ENCODE measurements around the gene GRAMD1B. TPM values are rescaled to one million over a fixed set of nuclear protein-coding genes. Genes with fewer than 3 reads are reported as not detected.
A peak's percentile ranks its signal among the peaks of the same experiment; 100 is the strongest.

The GRAMD1B gene
- total RNA-seq, 4 donors from 2014 or later = 0.30 to 1.5 (median 0.68) TPM

- WGBS, 2 donors = 80 to 85% methylated on average over 11 of the region's 11 CpGs
- intact Hi-C loops (cut with DNase I; ENCODE audit: low total_unique reads) = loop anchor here (10.0 kb wide), 1 partner anchor 176 kb away; no protein-coding TSS in a partner anchor
- DNase-seq (ENCODE audit: low spot score in 2 of 2) = no peak
- no peak overlapping the region for H3K4me3 ChIP-seq (ENCODE audit: low read depth, poor library complexity, severe bottlenecking)
- TF ChIP-seq CTCF (IDR thresholded peaks at IDR 0.05) (no peak), POLR2A (IDR thresholded peaks at IDR 0.05) (no peak)
These were observed 50.8 kb downstream of the GRAMD1B start for GRCh38 chr11:123480882-123481281.

- no peak overlapping the region for H3K4me3 ChIP-seq (ENCODE audit: low read depth, poor library complexity, severe bottlenecking)
- TF ChIP-seq CTCF (IDR thresholded peaks at IDR 0.05) (no peak), POLR2A (IDR thresholded peaks at IDR 0.05) (no peak)
- intact Hi-C loops (cut with DNase I; ENCODE audit: low total_unique reads) = loop anchor here (10.0 kb wide), 1 partner anchor 177 kb away; no protein-coding TSS in a partner anchor
- WGBS, 2 donors = 68 to 84% methylated on average over 3 of the region's 3 CpGs
- DNase-seq (ENCODE audit: low spot score in 2 of 2) = no peak
These were observed 51.6 kb downstream of the GRAMD1B start for GRCh38 chr11:123481640-123482039.

GRCh38 chr11:123482218-123482617 is 52.1 kb downstream of the GRAMD1B start:
- DNase-seq (ENCODE audit: low spot score in 2 of 2) = no peak
- TF ChIP-seq CTCF (IDR thresholded peaks at IDR 0.05) (no peak), POLR2A (IDR thresholded peaks at IDR 0.05) (no peak)
- H3K4me3 ChIP-seq (ENCODE audit: low read depth, poor library complexity, severe bottlenecking) = no peak overlapping the region
- WGBS, 2 donors = 70 to 77% methylated on average over 6 of the region's 6 CpGs
- intact Hi-C loops (cut with DNase I; ENCODE audit: low total_unique reads) = loop anchor here (10.0 kb wide), 1 partner anchor 177 kb away; no protein-coding TSS in a partner anchor

GRCh38 chr11:123483058-123483457 is 53.0 kb downstream of the GRAMD1B start:
- peak in 1 of 2 donors; percentile 13 for DNase-seq (ENCODE audit: low spot score in 2 of 2)
- TF ChIP-seq POLR2A (IDR thresholded peaks at IDR 0.05) = no peak
- no peak for TF ChIP-seq CTCF (IDR thresholded peaks at IDR 0.05)
- H3K4me3 ChIP-seq (ENCODE audit: low read depth, poor library complexity, severe bottlenecking) = no peak overlapping the region
- 49 to 59% methylated on average over 8 of the region's 8 CpGs for WGBS, 2 donors
- intact Hi-C loops (cut with DNase I; ENCODE audit: low total_unique reads) = loop anchor here (10.0 kb wide), 1 partner anchor 178 kb away; no protein-coding TSS in a partner anchor

GRCh38 chr11:123483466-123483865 is 53.4 kb downstream of the GRAMD1B start:
- intact Hi-C loops (cut with DNase I; ENCODE audit: low total_unique reads) = loop anchor here (10.0 kb wide), 1 partner anchor 179 kb away; no protein-coding TSS in a partner anchor
- TF ChIP-seq POLR2A (IDR thresholded peaks at IDR 0.05) (no peak), CTCF (IDR thresholded peaks at IDR 0.05) (no peak)
- WGBS, 2 donors = 72 to 92% methylated on average over 4 of the region's 4 CpGs
- no peak overlapping the region for H3K4me3 ChIP-seq (ENCODE audit: low read depth, poor library complexity, severe bottlenecking)
- DNase-seq (ENCODE audit: low spot score in 2 of 2) = peak in 1 of 2 donors; percentile 18

- TF ChIP-seq POLR2A (IDR thresholded peaks at IDR 0.05) (no peak), CTCF (IDR thresholded peaks at IDR 0.05) (no peak)
- intact Hi-C loops (cut with DNase I; ENCODE audit: low total_unique reads) = loop anchor here (10.0 kb wide), 1 partner anchor 180 kb away; no protein-coding TSS in a partner anchor
- 83% methylated on average over 8 of the region's 8 CpGs for WGBS, 2 donors
- H3K4me3 ChIP-seq (ENCODE audit: low read depth, poor library complexity, severe bottlenecking) = no peak overlapping the region
- no peak for DNase-seq (ENCODE audit: low spot score in 2 of 2)
These were observed 54.4 kb downstream of the GRAMD1B start for GRCh38 chr11:123484448-123484847.
